Natural killer cell (primary cell): ENCODE measurements around the gene SPRED2. TPM values are rescaled to one million over a fixed set of nuclear protein-coding genes. Genes with fewer than 3 reads are reported as not detected.
A peak's percentile ranks its signal among the peaks of the same experiment; 100 is the strongest.

Experiments used
- ATAC-seq, 3 donors: fragments of 150-1000 bp in 2 of 3; fragments of 200-7000 bp in 1 of 3; cut with Tn5 transposase; 1 replicate in 1 of 3; 2 replicates in 2 of 3; pipeline ENCODE4 v1.10.0; 2021; ENCODE audit warnings: mild to moderate bottlenecking in 2 of 3, moderate library complexity in 2 of 3
- DNase-seq, 2 donors: peaks; one replicate each; pipeline versions ENCODE4 v3.0.0 to v3.0.0-alpha.2; 2013 to 2021; ENCODE audit warnings: mixed read lengths in 1 of 2
- H3K27ac ChIP-seq: one replicate; pipeline ENCODE4 v1.5.1; 2013; ENCODE audit warnings: mild to moderate bottlenecking, low read length
- H3K27me3 ChIP-seq: one replicate; pipeline ENCODE4 v1.6.1; 2013; ENCODE audit warnings: low read length; ENCODE audit not compliant: control insufficient read depth, insufficient read depth
- H3K36me3 ChIP-seq: one replicate; pipeline ENCODE4 v1.6.1; 2013; ENCODE audit warnings: low read length; ENCODE audit not compliant: control insufficient read depth, insufficient read depth
- H3K4me1 ChIP-seq: one replicate; pipeline ENCODE4 v1.6.1; 2013; ENCODE audit warnings: low read length; ENCODE audit not compliant: control insufficient read depth, insufficient read depth
- H3K4me3 ChIP-seq: one replicate; pipeline ENCODE4 v1.5.1; 2013; ENCODE audit warnings: low read length
- H3K9me3 ChIP-seq: one replicate; pipeline ENCODE4 v1.6.1; 2013; ENCODE audit warnings: low read length; ENCODE audit not compliant: control insufficient read depth, insufficient read depth
- H3K27ac Mint-ChIP-seq, 2 donors: one replicate each; pipeline ENCODE4 v1.8.0; 2022; ENCODE audit warnings: mild to moderate bottlenecking in 2 of 2, mixed read lengths in 2 of 2, moderate library complexity in 1 of 2
- H3K27me3 Mint-ChIP-seq, 2 donors: one replicate each; pipeline ENCODE4 v1.8.0; 2022; ENCODE audit warnings: low read depth in 2 of 2, mixed read lengths in 2 of 2
- H3K36me3 Mint-ChIP-seq: one replicate; pipeline ENCODE4 v1.8.0; 2022; ENCODE audit warnings: mixed read lengths
- H3K4me1 Mint-ChIP-seq, 2 donors: one replicate each; pipeline ENCODE4 v1.8.0; 2022; ENCODE audit warnings: mixed read lengths in 2 of 2
- H3K4me3 Mint-ChIP-seq: one replicate; pipeline ENCODE4 v1.8.0; 2022; ENCODE audit warnings: mild to moderate bottlenecking, moderate library complexity, mixed read lengths
- H3K9me3 Mint-ChIP-seq, 2 donors: one replicate each; pipeline ENCODE4 v1.8.0; 2022; ENCODE audit warnings: mixed read lengths in 2 of 2
- CTCF ChIP-seq: fragments of 200-600 bp; IDR thresholded peaks from one replicate; pipeline ENCODE4 v1.8.0; 2022; ENCODE audit warnings: antibody characterized with exemption
- WGBS: methylation state at CpG from one replicate; pipeline ENCODE4 v1.1.7; 2013; ENCODE audit warnings: missing lambda C conversion rate; ENCODE audit not compliant: insufficient coverage; 5-methylcytosine and 5-hydroxymethylcytosine counted together
- intact Hi-C: fragments of 100-400 bp; cut with micrococcal nuclease; formaldehyde crosslinking; loops from one replicate; pipeline ENCODE4 v1.14.2; 2022
- total RNA-seq, 4 donors: library from RNA; stranded (reverse); fragments of 120-200 nt in 1 of 4; gene quantifications; one replicate each; pipeline versions ENCODE4 v1.2.3 to v1.2.4, GENCODE V29; 2013 to 2022

The SPRED2 gene
- total RNA-seq, 3 donors from 2014 or later (not counting 1 experiment from before 2014, with no cell fraction given) = 3.8 to 8.6 (median 8.3) TPM

DNA sequence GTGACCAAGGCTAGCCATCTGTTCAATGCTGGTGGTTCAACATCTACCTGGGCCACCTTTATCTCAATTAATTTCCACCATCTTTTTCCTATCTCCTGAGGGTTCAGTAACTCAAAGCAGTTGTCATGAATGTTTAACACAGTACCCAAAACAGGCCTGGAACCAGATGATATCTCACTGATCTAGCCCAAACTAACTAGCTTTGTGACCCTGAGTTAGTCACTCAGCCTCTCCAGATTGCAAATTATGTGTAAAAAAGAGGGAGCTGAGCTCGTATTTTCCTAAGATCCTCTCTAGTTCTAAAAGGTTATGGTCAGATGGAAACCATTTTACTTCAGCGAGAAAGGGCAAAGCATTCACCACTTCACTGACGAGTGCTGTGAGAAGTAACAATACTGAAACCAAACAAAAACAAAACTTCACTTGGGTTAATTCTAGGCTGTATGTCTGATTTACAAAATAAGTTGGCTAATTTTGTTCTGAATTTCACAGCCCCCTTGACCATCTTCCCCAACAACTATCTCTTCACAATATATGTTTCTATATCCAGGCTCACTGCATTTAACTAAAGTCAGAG is 14.8 kb downstream of the SPRED2 start:
- Histone ChIP-seq H3K9me3 (no peaks in the 10 kb centered on the region), H3K27me3 (no peaks in the 10 kb centered on the region), H3K4me3 (no peak overlapping the region), H3K36me3 (no peaks in the 10 kb centered on the region), H3K27ac (no peak overlapping the region), H3K4me1 (peaks cover 18% of the 10 kb centered on the region)
- Mint-ChIP-seq H3K4me3 (no peak overlapping the region), H3K27me3 (no peaks in the 10 kb centered on the region), H3K36me3 (no peaks in the 10 kb centered on the region), H3K4me1 (peaks cover 23 to 42% of the 10 kb centered on the region in 2 donors), H3K9me3 (peaks cover 0 to 3% of the 10 kb centered on the region in 2 donors), H3K27ac (peak overlapping the region in 1 of 2 donors; percentile 6)
- DNase-seq = no peak
- 59% methylated on average over 2 of the region's 3 CpGs for WGBS
- TF ChIP-seq CTCF = no peak
- intact Hi-C loops = no loop called here
- ATAC-seq = no peak

DNA sequence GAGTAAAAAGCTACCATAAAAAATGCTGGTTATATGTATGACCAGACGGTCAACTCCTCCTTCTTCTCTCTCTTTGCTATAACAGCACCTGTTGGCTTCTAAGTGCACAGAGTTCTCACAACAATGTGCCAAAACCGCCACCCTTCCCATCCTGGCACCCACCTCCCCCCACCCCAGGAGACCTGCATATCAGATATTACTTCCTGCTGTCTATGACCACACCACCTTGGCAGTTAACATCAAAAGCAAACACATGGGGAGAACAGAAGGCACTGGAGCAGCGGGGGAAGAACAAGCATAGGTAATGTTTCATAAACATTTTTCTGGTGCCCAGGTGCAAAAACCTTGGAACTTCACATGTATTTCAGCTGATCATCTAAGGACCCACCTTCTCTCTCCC is 15.5 kb downstream of the SPRED2 start:
- Histone ChIP-seq H3K4me3 (no peak overlapping the region), H3K27ac (no peak overlapping the region), H3K4me1 (peaks cover 18% of the 10 kb centered on the region), H3K9me3 (no peaks in the 10 kb centered on the region), H3K27me3 (no peaks in the 10 kb centered on the region), H3K36me3 (no peaks in the 10 kb centered on the region)
- TF ChIP-seq CTCF = no peak
- Mint-ChIP-seq H3K4me1 (peaks cover 23 to 39% of the 10 kb centered on the region in 2 donors), H3K4me3 (no peak overlapping the region), H3K27me3 (no peaks in the 10 kb centered on the region), H3K27ac (no peak overlapping the region), H3K9me3 (peaks cover 0 to 3% of the 10 kb centered on the region in 2 donors), H3K36me3 (no peaks in the 10 kb centered on the region)
- intact Hi-C loops = no loop called here
- WGBS = 29% methylated on average over 3 of the region's 3 CpGs
- ATAC-seq = peak in 2 of 3 donors; percentile 47 to 78
- DNase-seq = peak in 1 of 2 donors; percentile 33

DNA sequence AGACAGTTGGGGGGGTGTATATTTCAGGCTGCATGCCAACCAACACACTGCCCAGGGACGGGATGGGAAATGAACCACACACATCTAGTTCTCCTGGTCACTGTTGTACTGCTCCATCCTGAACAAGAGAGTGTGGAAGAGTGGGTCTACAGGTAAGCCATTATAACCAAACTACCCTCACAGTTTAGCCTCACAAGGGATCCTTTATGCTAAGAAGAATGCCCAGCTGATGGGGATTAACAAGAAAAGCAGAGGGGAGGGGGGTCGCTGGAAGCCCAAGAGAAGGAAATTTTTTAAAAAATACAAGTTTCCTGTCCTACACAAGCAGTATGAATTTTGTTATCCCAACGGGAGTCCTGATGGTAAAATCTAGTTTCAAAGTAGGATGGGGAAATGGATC is 16.1 kb downstream of the SPRED2 start:
- 83% methylated on average over 3 of the region's 3 CpGs for WGBS
- H3K4me3 ChIP-seq = no peak overlapping the region

More for the DNA sequence above, 16.1 kb downstream of the SPRED2 start:
- no peaks in the 10 kb centered on the region for H3K27me3 Mint-ChIP-seq
- H3K4me3 Mint-ChIP-seq = no peak overlapping the region
- no peaks in the 10 kb centered on the region for H3K36me3 Mint-ChIP-seq
- H3K27me3 ChIP-seq = no peaks in the 10 kb centered on the region
- H3K9me3 ChIP-seq = no peaks in the 10 kb centered on the region
- no peak overlapping the region for H3K27ac Mint-ChIP-seq
- ATAC-seq = no peak
- no peak overlapping the region for H3K27ac ChIP-seq
- peaks cover 0 to 3% of the 10 kb centered on the region in 2 donors for H3K9me3 Mint-ChIP-seq
- no peak for TF ChIP-seq CTCF
- H3K4me1 Mint-ChIP-seq = peaks cover 22 to 38% of the 10 kb centered on the region in 2 donors
- intact Hi-C loops = no loop called here
- DNase-seq = no peak
- no peaks in the 10 kb centered on the region for H3K36me3 ChIP-seq
- H3K4me1 ChIP-seq = peaks cover 18% of the 10 kb centered on the region
